GM19025 (cell line): ENCODE results near the gene DAAM2.

Experiments used
- ATAC-seq: cut with Tn5 transposase; IDR thresholded peaks from one replicate; pipeline ENCODE4 v1.9.1; 2021; ENCODE audit warnings: mild to moderate bottlenecking, low read depth, moderate library complexity; ENCODE audit not compliant: unreplicated experiment

Gene DAAM2

GRCh38 chr6:39903656-39904055 lies 111.5 kb downstream of the DAAM2 start:
- no peak for ATAC-seq

GRCh38 chr6:39904946-39905639 lies 112.9 kb downstream of the DAAM2 start:
- no peak for ATAC-seq

DNA sequence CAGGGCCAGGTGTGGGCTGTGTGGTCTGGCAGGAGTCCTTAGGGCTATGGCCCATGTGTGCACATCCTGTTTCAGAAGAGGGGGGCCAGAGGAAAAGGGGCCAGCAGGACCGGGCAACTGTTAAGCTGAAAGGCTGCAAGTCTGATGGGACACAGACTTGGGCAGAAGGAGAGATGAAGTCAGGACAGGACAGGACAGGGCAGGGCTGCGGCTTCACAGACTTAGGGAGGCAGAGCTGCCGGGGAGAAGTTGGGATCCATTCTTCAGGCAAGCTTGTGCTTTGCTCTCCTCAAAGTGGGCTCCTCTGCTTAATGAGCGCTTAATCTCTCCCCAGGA lies 113.4 kb downstream of the DAAM2 start:
- ATAC-seq = no peak

DNA sequence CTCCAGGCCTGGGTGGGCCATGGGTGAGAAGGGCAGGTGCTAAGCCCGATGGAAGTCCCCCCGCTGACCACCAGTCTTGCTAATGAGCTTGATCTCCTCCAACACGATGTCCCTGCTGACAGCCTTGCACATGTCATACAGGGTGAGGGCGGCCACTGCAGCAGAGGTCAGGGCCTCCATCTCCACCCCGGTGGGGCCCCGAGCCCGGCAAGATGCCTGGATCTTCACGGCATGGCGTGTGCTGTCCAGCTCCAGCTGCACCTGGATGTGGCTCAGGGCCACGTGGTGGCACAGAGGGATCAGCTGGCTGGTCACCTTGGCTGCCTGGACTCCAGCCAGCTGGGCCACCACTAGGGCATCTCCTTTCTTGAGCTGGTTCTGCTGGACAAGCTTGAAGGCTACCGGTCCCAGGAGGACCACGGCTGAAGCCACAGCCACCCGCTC lies 114.2 kb downstream of the DAAM2 start:
- no peak for ATAC-seq

GRCh38 chr6:39907871-39908575 lies 115.8 kb downstream of the DAAM2 start:
- no peak for ATAC-seq

DNA sequence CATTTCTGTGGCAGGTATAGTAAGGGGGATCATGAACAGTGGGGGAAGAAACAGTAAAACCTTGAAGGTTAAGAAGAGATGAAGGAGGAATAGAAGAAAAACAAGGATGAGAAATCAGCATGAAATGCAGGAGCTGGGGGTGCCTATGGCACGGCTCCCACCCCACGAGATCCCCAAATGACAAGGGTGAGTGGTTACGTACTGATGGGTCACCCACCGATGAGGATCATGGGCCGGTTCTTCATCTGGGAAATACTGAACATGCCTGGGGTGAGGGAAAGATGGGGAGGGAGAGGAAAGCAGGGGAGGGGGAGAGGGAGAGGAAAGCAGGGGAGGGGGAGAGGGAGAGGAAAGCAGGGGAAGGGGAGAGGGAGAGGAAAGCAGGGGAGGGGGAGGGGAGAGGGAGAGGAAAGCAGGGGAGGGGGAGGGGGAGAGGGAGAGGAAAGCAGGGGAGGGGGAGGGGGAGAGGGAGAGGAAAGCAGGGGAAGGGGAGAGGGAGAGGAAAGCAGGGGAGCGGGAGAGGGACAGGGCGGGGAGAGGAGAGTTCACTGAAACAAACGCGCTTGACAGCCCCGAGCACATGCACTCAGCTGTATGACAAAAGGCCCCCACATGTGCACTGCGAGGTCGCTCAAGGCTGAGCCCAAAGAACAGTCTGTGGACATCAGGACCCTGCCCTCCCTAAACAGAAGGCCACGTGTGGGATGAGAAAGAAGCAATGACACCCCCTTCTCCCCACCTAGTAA lies 116.8 kb downstream of the DAAM2 start:
- no peak for ATAC-seq

GRCh38 chr6:39909701-39910100 lies 117.5 kb downstream of the DAAM2 start:
- no peak for ATAC-seq

DNA sequence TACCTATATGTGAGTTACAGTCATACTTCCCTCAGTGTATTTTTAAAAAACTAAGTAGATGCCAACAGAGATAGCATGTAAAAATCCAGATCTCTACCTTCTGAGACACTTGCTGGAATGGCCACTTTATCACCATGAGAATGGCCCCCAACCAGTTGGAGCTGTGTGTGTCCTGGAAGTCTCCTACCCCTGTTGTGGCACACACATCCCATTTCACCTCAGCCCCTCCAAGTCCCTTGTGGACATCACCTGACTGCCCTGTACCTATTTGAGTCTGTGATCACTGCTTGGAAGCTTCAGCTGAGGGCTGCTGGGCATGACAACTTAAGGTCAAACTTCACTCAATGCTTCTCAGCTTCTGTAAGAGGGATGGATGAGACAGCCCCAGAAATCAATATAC lies 118.0 kb downstream of the DAAM2 start:
- ATAC-seq = no peak

DNA sequence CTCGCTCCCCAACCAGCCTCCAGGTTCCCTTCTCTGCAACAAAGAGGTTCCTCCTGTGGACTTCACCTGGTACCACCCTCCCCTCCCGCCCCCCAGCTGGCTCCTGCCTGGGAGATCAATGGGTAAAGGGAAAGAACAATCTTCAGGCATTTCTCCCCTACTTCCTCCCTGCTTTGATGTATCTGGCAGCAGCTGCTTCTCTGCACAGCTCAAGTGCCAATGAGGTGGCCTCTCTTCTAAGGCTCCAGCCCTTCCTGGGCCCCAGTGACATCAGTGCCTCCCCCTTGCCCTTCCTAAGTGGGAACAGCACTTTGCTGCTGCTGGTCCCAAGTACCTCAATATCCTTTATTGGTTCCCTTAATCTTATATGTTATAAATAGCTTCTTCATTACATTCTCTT lies 118.6 kb downstream of the DAAM2 start:
- no peak for ATAC-seq

DNA sequence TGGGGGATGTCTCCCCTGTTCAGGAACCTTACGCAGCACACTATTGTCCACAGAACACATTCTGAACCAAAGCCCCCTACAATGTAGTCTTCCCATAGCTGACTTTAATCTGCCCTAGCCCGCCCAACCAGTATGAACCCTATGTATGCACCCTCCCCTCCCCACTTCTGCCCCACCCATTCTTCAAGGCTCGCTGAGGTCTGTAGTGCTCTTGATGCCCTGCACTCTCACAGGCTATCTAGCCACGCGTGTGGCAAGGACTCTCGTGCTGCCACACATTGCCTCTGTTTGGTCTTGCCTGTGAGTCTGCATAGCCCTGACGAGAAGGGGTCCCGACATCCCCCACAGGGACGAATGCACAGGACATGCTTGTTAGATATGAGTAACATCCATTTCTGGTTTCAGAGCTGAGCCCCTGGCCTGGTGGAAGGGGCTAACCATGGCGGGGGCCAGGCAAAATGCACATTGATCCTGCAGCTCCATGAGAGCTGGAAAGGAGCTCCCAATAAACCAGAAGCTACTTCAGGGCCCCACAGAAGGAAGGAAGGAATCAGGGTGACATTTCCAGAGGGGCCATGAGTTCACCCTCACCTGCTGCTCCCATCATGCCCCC lies 119.4 kb downstream of the DAAM2 start:
- no peak for ATAC-seq

DNA sequence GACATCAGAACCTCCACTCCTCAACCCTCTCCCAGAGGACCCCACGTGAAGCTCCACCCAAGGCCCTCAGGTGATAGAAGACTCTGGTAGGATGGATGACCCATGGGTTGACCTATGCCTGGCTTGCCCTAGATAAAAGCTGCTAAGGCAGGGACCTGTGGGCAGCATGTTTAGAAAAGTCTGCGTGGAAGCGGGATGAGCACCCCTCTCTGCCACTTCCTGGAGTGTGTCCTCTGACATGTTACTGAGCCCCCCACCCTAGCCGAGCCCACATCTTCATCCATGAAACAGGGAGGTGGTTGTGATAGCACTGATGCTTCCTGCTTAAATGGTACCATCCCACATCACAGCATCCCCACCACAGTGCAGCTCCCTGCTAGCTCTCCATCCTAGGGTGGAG lies 120.3 kb downstream of the DAAM2 start:
- no peak for ATAC-seq

DNA sequence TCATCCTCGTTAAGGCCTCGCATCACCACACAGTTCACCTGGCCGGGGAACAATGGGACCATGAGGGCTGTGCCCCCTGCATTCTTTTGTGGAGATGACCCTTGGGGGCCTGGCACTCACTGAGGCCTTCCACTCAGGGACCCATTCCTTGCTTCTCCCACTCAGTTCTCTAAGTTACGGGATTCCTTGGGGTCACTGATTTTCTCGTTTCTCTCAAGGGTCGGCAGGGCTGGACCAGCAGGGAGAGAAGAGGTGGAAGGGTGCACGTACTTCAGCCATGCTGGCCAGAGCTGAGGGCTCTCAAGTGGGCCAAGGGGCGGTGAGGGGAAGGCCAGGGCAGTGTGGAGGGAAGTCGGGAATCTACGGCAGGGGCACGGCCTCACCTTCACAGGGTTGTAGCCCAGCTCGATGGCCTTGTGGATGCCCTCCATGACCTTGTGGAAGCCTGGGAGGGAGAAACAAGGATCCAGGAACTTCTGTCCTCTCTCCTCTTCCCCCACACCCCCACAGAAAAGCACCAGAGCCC lies 121.3 kb downstream of the DAAM2 start:
- no peak for ATAC-seq

DNA sequence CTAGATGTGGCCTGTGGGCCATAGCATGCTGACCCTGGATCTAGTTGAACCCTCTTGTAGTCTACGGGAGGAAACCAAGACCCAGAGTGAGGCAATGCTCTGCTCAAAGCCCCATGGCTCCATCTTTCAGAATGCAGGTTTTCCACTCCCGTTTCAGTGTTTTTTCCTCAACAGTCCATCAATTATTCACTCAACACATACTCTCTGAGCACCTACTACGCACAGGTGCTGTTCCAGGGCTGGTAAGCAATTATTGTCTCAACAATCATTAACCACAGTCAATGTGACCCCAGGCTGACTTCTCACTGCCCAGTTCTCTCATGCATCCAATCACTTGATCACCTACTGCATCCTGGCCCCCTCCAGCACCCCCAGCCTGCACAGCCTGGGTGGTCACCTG lies 122.1 kb downstream of the DAAM2 start:
- ATAC-seq = no peak

DNA sequence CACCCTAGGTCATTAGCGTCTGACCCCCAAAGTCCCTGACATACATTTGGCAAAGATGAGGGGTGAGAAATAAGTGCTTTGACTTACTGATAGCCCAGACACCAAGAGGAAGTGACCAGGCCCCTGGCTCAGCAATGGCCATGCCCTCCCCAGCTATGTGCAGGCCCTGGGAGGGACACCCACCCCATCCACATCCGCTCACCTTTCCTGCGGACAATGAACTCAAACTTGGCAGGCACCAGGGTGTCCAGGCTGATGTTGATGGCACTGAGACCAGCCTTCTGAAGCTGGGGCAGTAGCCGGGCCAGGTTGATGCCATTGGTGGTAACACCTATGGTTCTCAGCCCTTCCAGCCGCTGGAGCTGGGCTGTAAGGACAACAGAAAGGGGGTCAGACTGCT lies 123.7 kb downstream of the DAAM2 start:
- no peak for ATAC-seq

DNA sequence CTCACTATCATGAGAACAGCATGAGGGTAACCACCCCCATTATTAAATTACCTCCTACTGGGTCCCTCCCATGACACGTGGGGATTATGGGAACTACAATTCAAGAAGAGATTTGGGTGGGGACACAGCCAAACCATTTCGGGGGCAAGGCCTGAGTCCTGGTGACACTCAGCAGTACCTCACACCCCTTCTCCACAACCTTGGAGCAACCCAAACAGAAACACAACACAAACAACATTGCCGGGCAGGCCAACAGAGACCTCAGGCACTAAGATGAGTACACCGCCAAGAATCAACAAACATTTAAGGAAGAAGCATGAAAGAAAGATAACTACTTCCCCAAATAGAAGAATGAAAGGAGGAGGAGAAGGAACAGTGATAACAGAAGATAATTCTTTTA lies 125.2 kb downstream of the DAAM2 start:
- no peak for ATAC-seq

GRCh38 chr6:39917981-39918380 lies 125.8 kb downstream of the DAAM2 start:
- ATAC-seq = no peak

DNA sequence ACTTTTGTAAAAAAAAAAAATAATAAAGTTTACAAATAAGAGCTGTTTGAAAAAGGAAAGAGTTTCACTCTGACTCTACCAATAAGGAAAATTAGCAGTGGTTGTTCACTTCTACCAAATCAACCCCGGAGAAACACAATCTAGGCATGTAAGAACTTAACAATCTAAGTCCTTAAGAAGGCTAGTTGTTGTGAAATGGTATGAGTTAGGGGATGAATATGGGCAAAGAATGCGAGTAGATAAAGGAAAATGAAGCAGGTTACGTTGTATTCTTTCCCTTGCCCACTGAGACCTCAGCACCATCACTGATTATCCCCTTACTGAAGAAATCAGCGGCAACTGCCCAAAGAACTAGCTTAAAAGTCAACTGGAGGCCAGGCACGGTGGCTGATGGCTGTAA lies 126.7 kb downstream of the DAAM2 start:
- ATAC-seq = no peak

GRCh38 chr6:39920157-39920556 lies 128.0 kb downstream of the DAAM2 start:
- no peak for ATAC-seq

DNA sequence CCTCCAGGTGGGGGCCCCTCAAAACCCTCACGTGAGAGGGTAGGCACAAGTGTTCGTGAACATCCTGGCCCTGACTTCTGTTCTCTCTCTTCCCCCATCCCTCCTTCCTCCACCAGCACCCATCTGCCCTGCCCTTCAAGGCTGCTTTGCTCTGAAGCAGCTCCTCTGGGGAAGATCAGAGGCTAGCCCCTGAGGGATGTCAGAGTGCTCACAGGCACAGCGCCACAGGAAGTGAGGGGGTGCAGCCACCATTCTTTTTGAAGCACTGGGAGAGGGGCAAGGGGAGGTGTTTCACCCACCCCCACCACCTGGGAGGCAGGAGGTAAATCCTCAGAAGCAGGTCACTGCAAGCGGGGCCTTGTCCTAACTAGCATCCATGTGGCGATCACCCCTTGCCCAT lies 130.6 kb downstream of the DAAM2 start:
- no peak for ATAC-seq

DNA sequence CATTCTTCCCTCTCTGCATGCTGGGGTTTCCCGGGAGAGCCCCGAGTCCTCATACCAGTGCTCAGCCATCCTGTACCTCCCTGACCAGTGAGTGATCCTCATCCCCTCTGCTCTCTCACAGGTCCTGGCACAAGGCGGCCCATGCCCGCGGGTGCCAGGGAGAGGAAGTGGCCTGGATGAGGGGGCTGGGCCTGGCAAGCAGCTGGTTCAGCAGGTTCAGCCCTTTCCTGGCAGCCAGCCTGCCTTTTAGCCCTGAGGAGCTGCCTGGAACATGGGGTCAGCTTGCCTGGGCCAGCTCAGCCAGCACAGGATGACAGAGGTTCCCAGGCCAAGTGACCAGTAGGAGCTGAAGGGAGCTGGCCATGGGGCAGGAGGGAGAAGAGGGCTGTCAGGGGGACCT lies 131.2 kb downstream of the DAAM2 start:
- ATAC-seq = no peak

GRCh38 chr6:39923861-39924260 lies 131.7 kb downstream of the DAAM2 start:
- no peak for ATAC-seq
